NCI-H446 (cell line): ENCODE data around the gene SRRM3.
A peak's percentile ranks its signal among the peaks of the same experiment; 100 is the strongest.
"Not testable (repeated sequence)": the region's sequence is repeated elsewhere in the genome, so short reads cannot be mapped to it uniquely, and the experiment has no call there.

Experiments
- DNase-seq, 2 experiments: peaks; one replicate each; lab custom pipeline; 2025; lab: John Stamatoyannopoulos, UW

SRRM3 gene

DNA sequence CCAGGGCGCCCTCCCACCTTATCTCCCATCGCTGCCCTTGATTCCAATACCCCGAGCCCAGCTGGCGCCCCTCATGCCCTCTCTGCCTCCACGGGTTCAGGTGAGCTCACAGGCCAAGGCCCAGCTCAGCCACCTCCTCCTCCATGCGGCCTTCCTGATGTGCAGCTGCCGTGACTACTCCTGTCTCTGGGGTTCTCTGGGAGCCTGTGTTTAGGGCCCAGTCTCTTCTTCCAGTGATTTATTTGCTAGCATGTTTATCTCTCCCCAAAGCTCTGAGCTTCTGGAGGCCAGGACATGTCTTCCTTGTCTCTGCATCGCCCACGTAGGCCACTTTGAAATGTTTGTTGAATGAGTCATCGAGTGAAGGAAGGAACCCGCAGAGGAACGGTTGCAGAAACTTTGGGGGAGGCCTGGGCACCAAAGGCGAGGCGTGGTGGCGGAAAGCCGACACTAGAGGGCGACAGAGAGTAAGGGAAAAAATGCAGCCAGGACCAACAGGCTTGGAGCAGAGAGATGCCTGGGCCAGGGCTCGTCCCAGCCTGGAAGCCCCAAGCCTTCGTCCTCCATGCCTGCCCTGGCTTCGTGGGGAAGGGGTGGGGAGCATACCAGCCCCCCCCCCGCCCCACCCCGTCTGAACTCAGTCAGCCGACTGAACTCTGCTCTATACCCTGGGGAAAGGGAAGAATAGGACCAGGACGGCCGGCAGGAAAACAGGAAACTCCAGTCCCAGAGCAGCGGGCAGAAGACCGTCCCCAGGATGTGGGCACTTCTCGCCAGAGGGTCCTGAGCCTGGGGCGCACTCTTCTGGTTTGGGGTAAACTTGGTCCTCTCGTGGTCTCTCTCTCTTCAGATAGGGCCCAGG, 89.9 kb downstream of the SRRM3 start:
- DNase-seq: peak; percentile 31 to 62

DNA sequence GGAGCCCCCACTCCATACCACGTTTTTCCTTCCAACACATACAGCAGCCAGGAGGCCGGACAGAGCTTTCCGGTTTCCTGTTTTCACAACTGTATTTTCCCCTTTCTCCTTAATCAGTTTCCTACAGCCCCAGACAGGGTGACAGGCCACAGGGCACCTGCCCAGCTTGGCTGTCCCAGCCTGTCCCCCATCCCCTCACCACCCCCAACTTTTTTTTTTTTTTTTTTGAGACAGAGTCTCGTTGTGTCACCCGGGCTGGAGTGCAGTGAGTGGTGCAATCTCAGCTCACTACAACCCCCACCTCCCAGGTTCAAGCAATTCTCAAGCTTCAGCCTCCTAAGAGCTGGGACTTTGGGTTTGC, 90.5 kb downstream of the SRRM3 start:
- DNase-seq: no peak

DNA sequence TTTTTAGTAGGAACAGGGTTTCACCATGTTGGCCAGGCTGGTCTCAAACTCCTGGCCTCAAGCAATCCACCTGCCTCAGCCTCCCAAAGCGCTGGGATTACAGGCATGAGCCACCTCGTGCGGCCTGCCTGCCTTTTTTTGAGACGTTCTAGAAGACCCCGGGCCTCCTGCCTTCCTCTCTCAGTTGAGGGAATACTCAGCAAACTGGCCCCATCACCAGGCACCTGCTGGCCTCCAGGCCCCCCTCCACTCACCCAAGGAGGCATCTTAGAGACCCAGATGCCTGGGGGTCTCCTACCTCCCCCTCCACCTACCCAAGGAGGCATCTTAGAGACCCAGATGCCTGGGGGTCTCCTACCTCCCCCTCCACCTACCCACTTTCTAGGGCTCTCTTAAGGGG, 91.2 kb downstream of the SRRM3 start:
- DNase-seq: not testable (repeated sequence)

- no peak for DNase-seq
Measured at GRCh38 chr7:76293407-76293901, 91.8 kb downstream of the SRRM3 start.

GRCh38 chr7:76294344-76295024, 92.8 kb downstream of the SRRM3 start:
- DNase-seq: peak; percentile 25 to 84

DNA sequence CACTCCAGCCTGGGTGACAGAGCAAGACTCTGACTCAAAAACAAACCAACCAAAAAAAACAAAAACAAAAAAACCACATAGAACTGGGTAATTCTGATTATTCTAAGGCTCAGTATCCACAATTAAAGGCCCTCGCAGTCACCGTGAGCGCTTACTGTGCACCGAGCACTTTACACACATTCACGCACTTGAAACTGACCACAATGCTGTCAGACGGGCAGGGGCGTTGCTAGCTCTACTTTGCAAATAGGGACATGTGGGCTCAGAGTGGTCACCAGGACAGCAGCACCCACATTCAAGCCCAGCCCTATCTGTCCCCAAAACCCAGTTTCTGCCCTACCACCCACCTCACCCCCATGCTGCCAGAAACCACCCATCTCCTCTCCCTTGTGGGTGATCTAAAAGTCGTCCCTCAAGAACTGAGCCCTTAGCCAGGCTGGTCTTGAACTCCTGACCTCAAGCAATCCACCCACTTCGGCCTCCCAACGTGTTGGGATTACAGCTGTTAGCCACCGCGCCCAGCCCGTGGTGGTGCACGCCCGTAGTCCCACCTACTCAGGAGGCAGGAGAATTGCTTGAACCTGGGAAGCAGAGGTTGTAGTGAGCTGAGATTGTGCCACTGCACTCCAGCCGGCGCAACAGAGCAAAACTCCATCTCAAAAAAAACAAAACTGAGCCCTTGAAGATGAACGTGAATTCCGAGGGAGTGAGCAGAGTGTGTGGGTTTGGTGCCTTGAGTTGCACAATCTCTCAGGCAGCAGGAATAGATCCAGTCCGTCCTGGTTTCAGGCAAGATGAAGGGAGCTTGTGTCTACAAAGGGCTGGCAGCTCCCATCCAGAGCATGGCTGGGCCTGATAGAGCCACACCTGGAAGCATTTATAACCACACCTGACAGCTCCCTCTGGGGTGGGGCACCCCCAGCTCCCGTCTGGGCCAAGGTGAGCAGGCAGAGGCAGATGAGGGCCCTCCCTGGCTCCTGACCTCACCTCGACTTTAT, 95.3 kb downstream of the SRRM3 start:
- no peak for DNase-seq

- DNase-seq: no peak
Measured at GRCh38 chr7:76300166-76300731, 98.6 kb downstream of the SRRM3 start.

- no peak for DNase-seq
Measured at GRCh38 chr7:76301000-76301399, 99.3 kb downstream of the SRRM3 start.

DNA sequence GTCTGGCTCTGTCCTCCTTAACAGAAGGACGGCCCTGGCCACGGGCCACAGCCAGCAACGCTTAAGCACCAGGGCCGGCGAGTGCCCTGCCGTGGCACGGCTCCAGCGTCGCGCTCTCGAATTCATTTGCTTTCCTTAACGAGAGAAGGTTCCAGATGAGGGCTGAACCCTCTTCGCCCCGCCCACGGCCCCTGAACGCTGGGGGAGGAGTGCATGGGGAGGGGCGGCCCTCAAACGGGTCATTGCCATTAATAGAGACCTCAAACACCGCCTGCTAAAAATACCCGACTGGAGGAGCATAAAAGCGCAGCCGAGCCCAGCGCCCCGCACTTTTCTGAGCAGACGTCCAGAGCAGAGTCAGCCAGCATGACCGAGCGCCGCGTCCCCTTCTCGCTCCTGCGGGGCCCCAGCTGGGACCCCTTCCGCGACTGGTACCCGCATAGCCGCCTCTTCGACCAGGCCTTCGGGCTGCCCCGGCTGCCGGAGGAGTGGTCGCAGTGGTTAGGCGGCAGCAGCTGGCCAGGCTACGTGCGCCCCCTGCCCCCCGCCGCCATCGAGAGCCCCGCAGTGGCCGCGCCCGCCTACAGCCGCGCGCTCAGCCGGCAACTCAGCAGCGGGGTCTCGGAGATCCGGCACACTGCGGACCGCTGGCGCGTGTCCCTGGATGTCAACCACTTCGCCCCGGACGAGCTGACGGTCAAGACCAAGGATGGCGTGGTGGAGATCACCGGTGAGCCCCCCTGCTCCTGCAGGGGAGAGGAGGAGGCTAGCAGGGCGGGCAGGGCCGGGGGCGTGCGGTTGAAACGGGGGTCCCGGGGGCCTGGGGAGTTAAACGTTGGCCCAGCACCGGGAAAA, 100.9 kb downstream of the SRRM3 start, which contains the start of gene HSPB1:
Gene HSPB1 (plus strand): TSS at position 327 of the 855 bp plus-strand sequence. CDS start 40 bp downstream, at position 367.
- DNase-seq: peak; percentile 49 to 92

DNA sequence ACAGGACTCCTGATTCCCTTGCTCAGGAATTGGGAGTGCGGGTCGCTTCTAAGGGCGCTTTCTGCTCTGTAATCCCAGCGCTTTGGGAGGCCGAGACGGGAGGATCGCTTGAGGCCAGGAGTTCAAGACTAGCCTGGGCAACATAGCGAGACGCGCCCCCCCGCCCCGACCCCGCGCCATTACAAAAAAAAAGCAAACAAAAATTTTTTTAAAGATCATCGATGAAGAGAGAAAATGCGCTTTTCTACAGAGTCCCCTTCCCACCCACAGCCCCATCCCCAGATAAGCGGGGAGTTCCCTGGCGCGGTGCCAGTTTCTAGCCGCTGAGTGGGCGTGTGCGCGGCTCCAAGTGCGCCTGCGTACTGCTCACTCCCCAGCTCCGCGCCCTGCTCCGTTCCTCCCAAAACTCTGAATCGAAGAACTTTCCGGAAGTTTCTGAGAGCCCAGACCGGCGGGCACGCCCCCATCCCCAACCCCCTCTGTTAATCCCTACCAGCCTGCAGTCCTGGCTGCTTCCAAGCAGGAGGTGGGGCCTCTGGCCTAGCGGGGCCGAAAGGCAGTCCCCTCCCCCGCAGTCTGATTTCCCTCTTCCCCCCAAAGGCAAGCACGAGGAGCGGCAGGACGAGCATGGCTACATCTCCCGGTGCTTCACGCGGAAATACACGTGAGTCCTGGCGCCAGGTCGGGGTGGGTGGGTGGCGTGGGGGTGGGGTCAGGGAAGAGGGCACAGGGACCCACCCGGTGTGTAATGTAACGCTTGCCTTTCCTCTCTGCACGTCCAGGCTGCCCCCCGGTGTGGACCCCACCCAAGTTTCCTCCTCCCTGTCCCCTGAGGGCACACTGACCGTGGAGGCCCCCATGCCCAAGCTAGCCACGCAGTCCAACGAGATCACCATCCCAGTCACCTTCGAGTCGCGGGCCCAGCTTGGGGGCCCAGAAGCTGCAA, 101.8 kb downstream of the SRRM3 start:
- peak; percentile 32 to 83 for DNase-seq

GRCh38 chr7:76304888-76305375, 103.2 kb downstream of the SRRM3 start:
- DNase-seq: peak; percentile 12 to 71

- not testable (repeated sequence) for DNase-seq
Measured at GRCh38 chr7:76308874-76309273, 107.2 kb downstream of the SRRM3 start.

- DNase-seq: not testable (repeated sequence)
Measured at GRCh38 chr7:76309341-76310101, 107.8 kb downstream of the SRRM3 start.

DNA sequence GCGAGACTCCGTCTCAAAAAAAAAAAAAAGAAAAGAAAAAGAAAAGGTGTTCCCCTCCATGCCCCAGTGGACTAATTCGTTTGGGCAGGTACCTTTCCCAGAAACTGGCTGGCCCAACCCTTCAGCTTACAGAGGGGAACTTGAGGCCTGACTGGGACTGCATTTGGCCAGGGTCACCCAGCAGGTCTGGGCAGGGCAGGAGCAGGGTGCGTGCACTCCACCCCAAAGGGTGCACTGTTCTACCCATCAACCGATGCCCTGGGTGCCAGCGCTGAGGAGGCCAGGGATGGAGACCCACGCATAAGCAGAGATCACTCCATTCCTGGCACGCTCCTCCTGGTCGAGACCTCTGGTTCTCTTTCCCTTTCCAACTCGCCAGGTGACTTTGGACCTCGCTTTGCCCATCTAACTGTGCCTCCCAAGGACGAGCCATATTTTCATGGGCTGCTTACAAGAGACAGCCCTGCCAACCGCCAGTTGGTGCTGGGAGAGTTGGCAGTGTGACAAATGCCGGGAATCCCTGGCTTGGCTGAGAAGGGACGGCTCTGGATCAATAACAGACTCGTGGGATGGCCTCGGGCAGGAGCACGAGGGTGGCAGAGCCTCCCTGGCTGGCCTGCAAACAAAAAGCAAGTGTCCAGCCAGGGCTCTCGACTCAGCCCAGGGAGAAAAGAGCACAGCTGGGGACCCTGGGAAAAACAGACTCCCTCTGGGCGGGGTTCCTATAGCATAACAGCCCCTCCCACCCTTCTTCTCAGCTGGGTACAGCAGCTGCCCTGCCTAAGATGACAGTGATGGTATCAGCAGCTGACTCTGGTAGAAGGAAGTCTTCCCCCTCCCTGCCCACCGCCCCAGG, 108.6 kb downstream of the SRRM3 start:
- DNase-seq: peak; percentile 65 to 88

DNA sequence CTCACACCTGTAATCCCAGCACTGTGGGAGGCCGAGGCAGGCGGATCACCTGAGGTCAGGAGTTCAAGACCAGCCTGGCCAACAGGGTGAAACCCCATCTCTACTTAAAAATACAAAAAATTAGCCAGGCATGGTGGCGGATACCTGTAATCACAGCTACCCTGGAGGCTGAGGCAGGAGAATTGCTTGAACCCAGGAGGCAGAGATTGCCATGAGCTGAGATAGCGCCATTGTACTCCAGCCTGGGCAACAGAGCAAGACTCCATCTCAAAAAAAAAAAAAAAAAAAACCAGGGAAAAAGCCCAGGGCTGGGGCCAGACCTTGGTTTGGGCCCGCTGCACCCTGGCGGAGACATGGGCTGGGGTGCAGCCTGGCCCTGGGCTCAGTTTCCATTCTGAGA, 110.1 kb downstream of the SRRM3 start:
- DNase-seq: not testable (repeated sequence)

GRCh38 chr7:76314042-76314721, 112.5 kb downstream of the SRRM3 start:
- peak; percentile 35 to 78 for DNase-seq

- not testable (repeated sequence) for DNase-seq
Measured at GRCh38 chr7:76314740-76315139, 113.0 kb downstream of the SRRM3 start.
